Activated CD4-positive, alpha-beta T cell treated with anti-CD3 and anti-CD28 coated beads for 36 hours (primary cell): Measurements from ENCODE around the gene UST. TPM values are rescaled to one million over a fixed set of nuclear protein-coding genes. Genes with fewer than 3 reads are reported as not detected.

ENCODE experiments used
- ATAC-seq: fragments of 200-7000 bp; cut with Tn5 transposase; one replicate; pipeline ENCODE4 v1.10.0; 2021; ENCODE audit warnings: mild to moderate bottlenecking, moderate library complexity
- CTCF ChIA-PET: fragments of 350-600 bp; sonication (Branson Sonifier 250); formaldehyde crosslinking; loops from one replicate; lab custom pipeline; 2021; ENCODE audit warnings: antibody characterized with exemption; lab: Charles Lee
- POLR2A ChIA-PET: fragments of 350-600 bp; sonication (Branson Sonifier 250); formaldehyde crosslinking; loops from one replicate; lab custom pipeline; 2021; ENCODE audit warnings: antibody characterized with exemption, inconsistent platforms; lab: Charles Lee
- DNase-seq: peaks from one replicate; pipeline ENCODE4 v3.0.0-alpha.2; 2020
- H3K27ac Mint-ChIP-seq: one replicate; pipeline ENCODE4 v1.8.0; 2021; ENCODE audit warnings: mixed read lengths
- H3K27me3 Mint-ChIP-seq: one replicate; pipeline ENCODE4 v1.8.0; 2021; ENCODE audit warnings: mixed read lengths
- H3K36me3 Mint-ChIP-seq: one replicate; pipeline ENCODE4 v1.8.0; 2021; ENCODE audit warnings: low read depth, mixed read lengths
- H3K4me1 Mint-ChIP-seq: one replicate; pipeline ENCODE4 v1.8.0; 2021; ENCODE audit warnings: mixed read lengths
- H3K4me3 Mint-ChIP-seq: one replicate; pipeline ENCODE4 v1.8.0; 2021; ENCODE audit warnings: mild to moderate bottlenecking, moderate library complexity, mixed read lengths
- H3K9me3 Mint-ChIP-seq: one replicate; pipeline ENCODE4 v1.8.0; 2021; ENCODE audit warnings: low read depth, mixed read lengths
- intact Hi-C, 2 experiments: fragments of 100-400 bp; cut with DNase I in 1 of 2; cut with micrococcal nuclease in 1 of 2; formaldehyde crosslinking; loops; one replicate each; pipeline versions ENCODE4 v1.14.2 to v1.15.1; 2022 to 2024; cut with DNase I, micrococcal nuclease
- total RNA-seq, 2 experiments: library from RNA; stranded (reverse); gene quantifications; one replicate each; pipeline ENCODE4 v1.2.3, GENCODE V29; 2021

UST gene
- total RNA-seq, 2 experiments from 2014 or later: 2.2 to 2.8 TPM

GRCh38 chr6:149079911-149080491, 333.2 kb downstream of the UST start:
- ATAC-seq: no peak
- CTCF ChIA-PET: interaction anchor here (1.0 to 1.9 kb wide), 7 partner anchors 9 to 355 kb away, joined by 3 to 26 read pairs (median 5); no protein-coding TSS in a partner anchor
- H3K9me3 Mint-ChIP-seq: no peaks in the 10 kb centered on the region
- H3K27me3 Mint-ChIP-seq: no peaks in the 10 kb centered on the region
- no peaks in the 10 kb centered on the region for H3K36me3 Mint-ChIP-seq
- intact Hi-C loops: loop anchor here in 1 of 2 experiments (5.0 kb wide), 3 partner anchors 152 to 417 kb away; no protein-coding TSS in a partner anchor
- H3K4me1 Mint-ChIP-seq: peaks cover 67% of the 10 kb centered on the region
- H3K27ac Mint-ChIP-seq: no peak overlapping the region
- no peak overlapping the region for H3K4me3 Mint-ChIP-seq
- POLR2A ChIA-PET: interaction anchor here (1.2 kb wide), 1 partner anchor 34 kb away, joined by 3 read pairs; no protein-coding TSS in a partner anchor
- DNase-seq: no peak

- Mint-ChIP-seq H3K36me3 (no peaks in the 10 kb centered on the region), H3K4me3 (no peak overlapping the region), H3K4me1 (peaks cover 67% of the 10 kb centered on the region), H3K27ac (peak overlapping the region; percentile 1), H3K9me3 (no peaks in the 10 kb centered on the region), H3K27me3 (no peaks in the 10 kb centered on the region)
- ChIA-PET POLR2A (interaction anchor here (1.2 kb wide), 1 partner anchor 35 kb away, joined by 3 read pairs; no protein-coding TSS in a partner anchor), CTCF (interaction anchor here (0.7 to 1.9 kb wide), 9 partner anchors 9 to 433 kb away, joined by 3 to 26 read pairs (median 4); no protein-coding TSS in a partner anchor)
- intact Hi-C loops: loop anchor here in 1 of 2 experiments (5.0 kb wide), 2 partner anchors 152 to 257 kb away; no protein-coding TSS in a partner anchor
- ATAC-seq: no peak
- DNase-seq: no peak
Measured at GRCh38 chr6:149080511-149080910, 333.7 kb downstream of the UST start.

GRCh38 chr6:149081281-149081680, 334.5 kb downstream of the UST start:
- no peaks in the 10 kb centered on the region for H3K9me3 Mint-ChIP-seq
- ChIA-PET CTCF (interaction anchor here (1.0 to 1.9 kb wide), 4 partner anchors 8 to 351 kb away, joined by 3 to 26 read pairs (median 6); no protein-coding TSS in a partner anchor), POLR2A (interaction anchor here (1.2 kb wide), 1 partner anchor 36 kb away, joined by 3 read pairs; no protein-coding TSS in a partner anchor)

GRCh38 chr6:149082320-149082719, 335.5 kb downstream of the UST start:
- Mint-ChIP-seq H3K4me3 (no peak overlapping the region), H3K36me3 (no peaks in the 10 kb centered on the region), H3K27ac (peak overlapping the region; percentile 52), H3K9me3 (no peaks in the 10 kb centered on the region), H3K4me1 (peaks cover 51% of the 10 kb centered on the region), H3K27me3 (no peaks in the 10 kb centered on the region)
- DNase-seq (peak; percentile 94), ATAC-seq (peak; percentile 79)
- intact Hi-C loops: loop anchor here (1.0 to 5.0 kb wide), 7 partner anchors 53 to 435 kb away; partner anchors contain the start of gene TAB2 (in 1 of the 2)
- ChIA-PET POLR2A (no interaction called here), CTCF (interaction anchor here (0.6 to 5.4 kb wide), 25 partner anchors 10 to 435 kb away, joined by 3 to 49 read pairs (median 4); no protein-coding TSS in a partner anchor)

More at GRCh38 chr6:149081281-149081680, 334.5 kb downstream of the UST start:
- Mint-ChIP-seq H3K27ac (peak overlapping the region; percentile 1), H3K4me3 (no peak overlapping the region), H3K36me3 (no peaks in the 10 kb centered on the region), H3K4me1 (peaks cover 60% of the 10 kb centered on the region), H3K27me3 (no peaks in the 10 kb centered on the region)
- ATAC-seq (no peak), DNase-seq (no peak)
- intact Hi-C loops: loop anchor here in 1 of 2 experiments (5.0 kb wide), 2 partner anchors 151 to 256 kb away; no protein-coding TSS in a partner anchor

GRCh38 chr6:149084026-149084425, 337.2 kb downstream of the UST start:
- Mint-ChIP-seq H3K4me3 (no peak overlapping the region), H3K4me1 (peaks cover 47% of the 10 kb centered on the region), H3K36me3 (no peaks in the 10 kb centered on the region), H3K27ac (peak overlapping the region; percentile 62), H3K9me3 (no peaks in the 10 kb centered on the region), H3K27me3 (no peaks in the 10 kb centered on the region)
- ATAC-seq: no peak
- CTCF ChIA-PET: interaction anchor here (0.6 to 5.4 kb wide), 9 partner anchors 11 to 443 kb away, joined by 3 to 49 read pairs (median 4); no protein-coding TSS in a partner anchor
- POLR2A ChIA-PET: interaction anchor here (0.6 to 1.5 kb wide), 2 partner anchors 9 to 253 kb away, joined by 3 to 7 read pairs; no protein-coding TSS in a partner anchor
- intact Hi-C loops: loop anchor here (2.0 to 5.0 kb wide), 4 partner anchors 39 to 253 kb away; no protein-coding TSS in a partner anchor
- no peak for DNase-seq

GRCh38 chr6:149084808-149085556, 338.2 kb downstream of the UST start:
- Mint-ChIP-seq H3K36me3 (no peaks in the 10 kb centered on the region), H3K4me1 (peaks cover 40% of the 10 kb centered on the region), H3K9me3 (no peaks in the 10 kb centered on the region), H3K27me3 (no peaks in the 10 kb centered on the region), H3K4me3 (no peak overlapping the region), H3K27ac (peak overlapping the region; percentile 73)
- POLR2A ChIA-PET: interaction anchor here (0.5 to 1.5 kb wide), 6 partner anchors 10 to 505 kb away, joined by 3 to 7 read pairs (median 3); no protein-coding TSS in a partner anchor
- DNase-seq (no peak), ATAC-seq (peak; percentile 61)
- CTCF ChIA-PET: interaction anchor here (0.8 to 5.4 kb wide), 20 partner anchors 10 to 442 kb away, joined by 3 to 49 read pairs (median 4); no protein-coding TSS in a partner anchor
- intact Hi-C loops: loop anchor here (1.0 to 5.0 kb wide), 5 partner anchors 9 to 252 kb away; no protein-coding TSS in a partner anchor

DNA sequence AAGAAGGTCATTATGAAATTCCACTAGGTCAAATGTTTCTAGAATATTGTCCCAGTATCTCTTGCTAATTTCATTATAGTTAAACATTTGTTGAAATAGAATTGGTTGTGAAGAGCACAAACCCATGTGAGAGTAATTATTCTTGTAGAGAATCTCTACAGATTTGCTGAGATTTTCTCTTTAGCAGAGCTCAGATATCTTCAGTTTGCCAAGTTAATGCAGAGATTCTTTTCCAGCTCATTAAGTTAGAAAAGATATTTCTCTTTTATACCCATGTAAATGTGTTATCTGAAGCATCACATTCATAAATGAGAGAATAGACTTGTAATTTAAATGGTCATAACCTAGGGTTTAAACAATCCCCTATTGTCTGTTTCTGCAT, 338.7 kb downstream of the UST start:
- Mint-ChIP-seq H3K9me3 (no peaks in the 10 kb centered on the region), H3K27ac (peak overlapping the region; percentile 23), H3K4me3 (no peak overlapping the region), H3K36me3 (no peaks in the 10 kb centered on the region), H3K4me1 (peaks cover 42% of the 10 kb centered on the region), H3K27me3 (no peaks in the 10 kb centered on the region)
- intact Hi-C loops: loop anchor here (1.0 to 2.0 kb wide), 3 partner anchors 9 to 55 kb away; no protein-coding TSS in a partner anchor
- no peak for DNase-seq
- POLR2A ChIA-PET: interaction anchor here (0.6 to 1.5 kb wide), 4 partner anchors 10 to 427 kb away, joined by 3 to 7 read pairs (median 3); no protein-coding TSS in a partner anchor
- CTCF ChIA-PET: interaction anchor here (0.6 to 5.4 kb wide), 19 partner anchors 9 to 604 kb away, joined by 3 to 49 read pairs (median 3); no protein-coding TSS in a partner anchor
- ATAC-seq: no peak

DNA sequence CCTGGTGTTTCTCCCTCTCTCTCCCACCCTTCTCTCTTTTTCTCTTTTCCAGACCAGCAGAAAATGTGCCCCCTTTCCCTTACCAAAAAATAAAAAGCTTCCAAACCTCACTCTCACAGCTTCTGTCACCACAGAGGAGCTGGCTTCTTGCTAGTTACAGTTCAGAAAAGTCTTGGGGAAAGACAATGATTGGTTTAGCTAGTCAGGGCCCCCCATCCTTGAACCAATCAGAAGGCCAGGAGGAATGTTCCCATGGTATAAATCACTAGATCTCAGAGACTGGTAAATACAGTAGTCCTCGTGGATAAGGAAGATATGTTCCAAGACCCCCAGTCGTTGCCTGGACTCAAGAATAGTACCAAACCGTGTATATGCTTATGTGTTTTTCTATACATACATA, 339.5 kb downstream of the UST start:
- H3K9me3 Mint-ChIP-seq: no peaks in the 10 kb centered on the region
- H3K36me3 Mint-ChIP-seq: no peaks in the 10 kb centered on the region
- DNase-seq (no peak), ATAC-seq (no peak)
- ChIA-PET CTCF (interaction anchor here (2.1 to 5.4 kb wide), 2 partner anchors 11 to 345 kb away, joined by 6 to 49 read pairs; no protein-coding TSS in a partner anchor), POLR2A (interaction anchor here (0.7 kb wide), 1 partner anchor 11 kb away, joined by 5 read pairs; no protein-coding TSS in a partner anchor)
- no peak overlapping the region for H3K4me3 Mint-ChIP-seq
- H3K4me1 Mint-ChIP-seq: peaks cover 41% of the 10 kb centered on the region
- intact Hi-C loops: no loop called here
- H3K27me3 Mint-ChIP-seq: no peaks in the 10 kb centered on the region
- peak overlapping the region; percentile 52 for H3K27ac Mint-ChIP-seq

DNA sequence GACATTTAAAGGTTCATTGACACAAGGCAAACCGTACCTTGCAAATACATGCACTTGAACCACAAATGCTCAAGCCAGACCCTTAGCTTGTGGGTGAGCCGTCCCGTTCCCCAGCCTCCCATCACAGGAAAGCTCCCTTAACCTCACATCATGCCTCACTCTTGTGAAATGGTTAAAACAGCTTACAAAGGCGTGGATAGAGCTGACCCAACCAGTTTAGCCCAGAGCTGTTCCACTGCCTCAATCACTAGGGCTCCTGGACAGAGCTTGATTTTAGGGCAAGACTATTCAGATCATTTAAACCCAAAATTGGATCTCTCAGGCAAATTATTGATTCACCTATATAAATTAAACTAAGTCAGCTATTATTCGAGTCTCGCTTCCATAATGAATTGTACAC, 341.1 kb downstream of the UST start:
- DNase-seq: no peak
- no peaks in the 10 kb centered on the region for H3K27me3 Mint-ChIP-seq
- no peaks in the 10 kb centered on the region for H3K9me3 Mint-ChIP-seq
- ATAC-seq: no peak
- ChIA-PET CTCF (interaction anchor here (0.7 to 1.2 kb wide), 6 partner anchors 12 to 344 kb away, joined by 3 to 4 read pairs (median 3); no protein-coding TSS in a partner anchor), POLR2A (no interaction called here)
- H3K36me3 Mint-ChIP-seq: no peaks in the 10 kb centered on the region
- H3K4me3 Mint-ChIP-seq: no peak overlapping the region
- H3K27ac Mint-ChIP-seq: no peak overlapping the region
- peaks cover 28% of the 10 kb centered on the region for H3K4me1 Mint-ChIP-seq
- intact Hi-C loops: no loop called here

DNA sequence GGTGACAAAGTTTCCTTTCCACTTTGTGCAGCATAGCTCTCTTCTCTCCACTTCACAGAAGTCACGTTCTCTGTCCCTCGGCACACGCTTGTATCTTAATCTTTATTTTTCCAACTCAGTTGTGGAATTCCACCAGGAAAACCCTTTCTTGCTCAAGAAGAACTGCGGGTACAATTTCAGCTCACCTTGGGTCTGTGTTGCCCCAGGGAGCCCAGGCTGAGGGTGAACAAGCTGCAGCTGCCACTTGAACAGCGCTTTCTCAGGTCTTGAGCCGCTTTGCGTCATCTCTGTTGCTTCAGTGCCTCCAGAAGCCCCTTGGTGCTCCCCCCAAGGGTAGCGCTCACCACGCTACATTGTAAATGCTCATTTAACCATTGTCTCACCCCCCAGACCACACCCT, 341.5 kb downstream of the UST start:
- Mint-ChIP-seq H3K36me3 (no peaks in the 10 kb centered on the region), H3K27me3 (no peaks in the 10 kb centered on the region), H3K9me3 (no peaks in the 10 kb centered on the region), H3K4me1 (peaks cover 29% of the 10 kb centered on the region), H3K27ac (no peak overlapping the region), H3K4me3 (no peak overlapping the region)
- ChIA-PET POLR2A (no interaction called here), CTCF (interaction anchor here (0.7 to 1.2 kb wide), 2 partner anchors 188 to 344 kb away, joined by 3 to 4 read pairs; no protein-coding TSS in a partner anchor)
- DNase-seq (no peak), ATAC-seq (no peak)
- intact Hi-C loops: no loop called here
